ENCODE measurements around the gene IGSF6.
"Not testable (repeated sequence)": the region's sequence is repeated elsewhere in the genome, so short reads cannot be mapped to it uniquely, and the experiment has no call there.

Gene IGSF6

DNA sequence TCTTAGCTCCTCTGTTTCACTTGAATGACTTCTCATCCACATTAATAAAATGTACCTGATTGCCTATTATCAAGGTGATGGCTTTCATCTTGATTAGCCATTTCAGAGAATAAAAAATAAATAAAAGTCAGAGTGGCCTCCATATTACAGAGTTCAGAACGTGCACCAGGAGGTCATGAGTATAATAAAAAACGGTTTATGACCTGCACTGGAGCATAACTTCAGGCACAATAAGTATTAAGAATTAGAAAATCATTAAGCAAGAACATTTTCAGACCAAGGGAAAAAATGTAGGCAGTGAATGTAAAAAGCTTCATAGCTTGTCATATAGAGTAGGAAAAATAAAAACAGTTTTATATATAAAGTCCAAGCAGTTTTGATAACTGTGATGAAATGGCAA lies 41.6 kb downstream of the IGSF6 start:
- Histone ChIP-seq H2BK120ac (ENCODE audit: insufficient read depth, low read length, poor library complexity) (no peak overlapping the region), H3K4me3 (ENCODE audit: low read depth, low read length) (no peak overlapping the region), H2AFZ (ENCODE audit: insufficient read depth, low read length, poor library complexity) (no peak overlapping the region), H3K4me2 (ENCODE audit: low read length) (no peak overlapping the region), H3K79me1 (ENCODE audit: low read length) (peaks cover 2% of the 10 kb centered on the region), H2AK5ac (ENCODE audit: low read length) (no peak overlapping the region), H2BK5ac (ENCODE audit: low read depth, low read length, poor library complexity) (no peak overlapping the region), H3K14ac (ENCODE audit: low read length) (no peak overlapping the region), H4K12ac (ENCODE audit: low read depth, low read length) (no peak overlapping the region), H3K23ac (ENCODE audit: low read length) (no peak overlapping the region), H3K36me3 (ENCODE audit: control insufficient read depth in 1 of 2, insufficient read depth in 2 of 2, low read length in 2 of 2) (no peaks in the 10 kb centered on the region), H4K91ac (ENCODE audit: low read depth, low read length) (no peak overlapping the region), H2BK12ac (ENCODE audit: low read length) (no peak overlapping the region), H3K27me3 (ENCODE audit: insufficient read depth, low read length) (no peaks in the 10 kb centered on the region), H4K8ac (ENCODE audit: low read depth, low read length) (no peak overlapping the region), H3K4me1 (ENCODE audit: control insufficient read depth in 1 of 2, insufficient read depth in 2 of 2, low read length in 2 of 2) (peaks cover 4% of the 10 kb centered on the region in 2 experiments), H3K9me3 (ENCODE audit: insufficient read depth, low read depth, low read length) (no peaks in the 10 kb centered on the region), H3K18ac (ENCODE audit: low read length) (no peak overlapping the region), H3K27ac (ENCODE audit: low read depth, low read length) (no peak overlapping the region), H3K4ac (ENCODE audit: low read depth, low read length) (no peak overlapping the region), H3K9ac (ENCODE audit: low read length) (no peak overlapping the region), H3K79me2 (ENCODE audit: control insufficient read depth, insufficient read depth, low read length, poor library complexity) (peaks cover 7% of the 10 kb centered on the region)
- WGBS (ENCODE audit: extremely low coverage, insufficient coverage, insufficient read length), result no CpG with 5 or more reads among the region's 2 CpGs
- DNase-seq, result no peak

DNA sequence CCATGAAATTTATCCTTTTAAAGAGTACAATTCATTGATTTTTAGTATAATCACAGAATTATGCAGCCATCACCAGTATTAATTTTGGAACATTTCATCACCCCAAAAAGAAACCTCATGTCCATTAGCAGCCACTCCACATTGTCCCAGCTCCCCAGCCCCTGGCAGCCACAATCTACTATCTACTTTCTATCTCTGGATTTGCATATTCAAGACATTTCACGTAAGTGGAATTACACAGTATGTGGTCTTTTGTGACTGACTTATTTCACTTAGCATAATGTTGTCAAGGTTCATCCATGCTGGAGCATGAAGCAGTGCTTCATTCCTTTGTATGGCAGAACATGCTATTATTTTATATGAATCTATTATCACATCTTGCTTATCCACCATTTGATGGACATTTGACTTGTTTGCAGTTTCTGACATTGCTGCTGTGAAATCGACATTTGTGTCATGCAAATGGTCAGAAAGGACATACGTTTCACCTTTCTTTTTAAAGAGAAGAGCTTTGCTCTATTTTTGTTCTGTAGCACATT lies 42.3 kb downstream of the IGSF6 start:
- WGBS (ENCODE audit: extremely low coverage, insufficient coverage, insufficient read length), result no CpG with 5 or more reads among the region's 3 CpGs
- Histone ChIP-seq H3K79me1 (ENCODE audit: low read length) (peaks cover 2% of the 10 kb centered on the region), H3K4me3 (ENCODE audit: low read depth, low read length) (no peak overlapping the region), H2BK12ac (ENCODE audit: low read length) (no peak overlapping the region), H3K18ac (ENCODE audit: low read length) (no peak overlapping the region), H4K91ac (ENCODE audit: low read depth, low read length) (no peak overlapping the region), H4K8ac (ENCODE audit: low read depth, low read length) (no peak overlapping the region), H3K9me3 (ENCODE audit: insufficient read depth, low read depth, low read length) (no peaks in the 10 kb centered on the region), H2BK5ac (ENCODE audit: low read depth, low read length, poor library complexity) (no peak overlapping the region), H2AFZ (ENCODE audit: insufficient read depth, low read length, poor library complexity) (no peak overlapping the region), H3K9ac (ENCODE audit: low read length) (no peak overlapping the region), H3K27me3 (ENCODE audit: insufficient read depth, low read length) (no peaks in the 10 kb centered on the region), H3K4me2 (ENCODE audit: low read length) (no peak overlapping the region), H2BK120ac (ENCODE audit: insufficient read depth, low read length, poor library complexity) (no peak overlapping the region), H3K27ac (ENCODE audit: low read depth, low read length) (no peak overlapping the region), H2AK5ac (ENCODE audit: low read length) (no peak overlapping the region), H3K79me2 (ENCODE audit: control insufficient read depth, insufficient read depth, low read length, poor library complexity) (peaks cover 9% of the 10 kb centered on the region), H3K4ac (ENCODE audit: low read depth, low read length) (peak overlapping the region; percentile 15), H3K23ac (ENCODE audit: low read length) (no peak overlapping the region), H3K4me1 (ENCODE audit: control insufficient read depth in 1 of 2, insufficient read depth in 2 of 2, low read length in 2 of 2) (peaks cover 4% of the 10 kb centered on the region in 2 experiments), H3K14ac (ENCODE audit: low read length) (no peak overlapping the region), H4K12ac (ENCODE audit: low read depth, low read length) (no peak overlapping the region), H3K36me3 (ENCODE audit: control insufficient read depth in 1 of 2, insufficient read depth in 2 of 2, low read length in 2 of 2) (no peaks in the 10 kb centered on the region)
- DNase-seq, result no peak

DNA sequence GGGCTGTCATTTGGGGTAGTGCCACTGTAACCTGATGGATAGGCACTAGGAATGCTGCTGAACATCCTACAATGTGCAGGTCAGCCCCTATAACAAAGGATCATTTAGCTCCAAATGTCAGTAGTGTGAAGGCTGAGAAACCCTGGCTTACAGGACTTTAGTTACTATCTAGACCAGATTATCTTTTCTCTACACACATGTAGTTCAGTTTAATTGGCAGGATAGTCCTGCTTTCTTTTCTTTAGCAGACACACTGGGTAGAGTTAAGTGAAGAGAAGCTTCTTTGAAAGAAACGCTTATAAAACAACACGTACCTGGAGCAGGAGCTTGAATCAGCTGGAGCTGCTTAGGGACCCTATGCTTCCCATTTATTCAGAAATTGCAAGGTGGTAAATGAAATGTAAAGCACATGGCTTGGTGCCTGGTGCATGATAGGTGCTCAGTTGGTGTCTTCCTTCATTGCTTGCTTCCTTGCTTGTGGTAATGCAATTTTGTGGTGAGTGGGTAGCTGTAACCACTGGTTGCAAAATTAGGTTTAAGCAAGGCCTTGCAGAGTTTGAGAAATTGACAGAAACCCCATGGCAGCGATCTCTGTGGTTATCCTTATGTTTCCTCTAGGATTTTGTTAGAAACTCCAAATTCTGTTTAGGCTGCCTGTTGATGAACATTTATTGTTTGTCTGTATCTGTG lies 43.6 kb downstream of the IGSF6 start:
- H3K9me3 ChIP-seq (ENCODE audit: insufficient read depth, low read depth, low read length), result no peaks in the 10 kb centered on the region
- peaks cover 8% of the 10 kb centered on the region for H3K79me2 ChIP-seq (ENCODE audit: control insufficient read depth, insufficient read depth, low read length, poor library complexity)

DNA sequence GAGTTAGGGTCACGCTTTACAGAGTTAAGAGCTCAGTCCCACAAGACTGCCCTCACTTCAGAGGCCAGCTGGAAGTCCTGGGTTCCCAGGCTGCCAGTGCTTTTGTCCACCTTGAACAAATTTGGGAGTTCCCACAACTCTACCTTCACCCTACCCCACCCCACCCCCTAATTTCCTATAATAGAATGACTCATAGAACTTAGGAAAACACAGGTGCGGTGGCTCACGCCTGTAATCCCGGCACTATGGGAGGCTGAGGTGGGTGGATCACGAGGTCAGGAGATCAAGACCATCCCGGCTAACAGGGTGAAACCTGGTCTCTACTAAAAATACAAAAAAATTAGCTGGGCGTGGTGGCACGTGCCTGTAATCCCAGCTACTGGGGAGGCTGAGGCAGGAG lies 46.6 kb downstream of the IGSF6 start:
- not testable (repeated sequence) for H2BK5ac ChIP-seq (ENCODE audit: low read depth, low read length, poor library complexity); H3K79me1 ChIP-seq (ENCODE audit: low read length); H3K18ac ChIP-seq (ENCODE audit: low read length)

More for the DNA sequence above, 43.6 kb downstream of the IGSF6 start:
- no peak overlapping the region for H3K4me3 ChIP-seq (ENCODE audit: low read depth, low read length)
- no peak overlapping the region for H4K91ac ChIP-seq (ENCODE audit: low read depth, low read length)
- H4K12ac ChIP-seq (ENCODE audit: low read depth, low read length), result no peak overlapping the region
- no peak overlapping the region for H3K14ac ChIP-seq (ENCODE audit: low read length)
- no peak for DNase-seq
- no peak overlapping the region for H2AK5ac ChIP-seq (ENCODE audit: low read length)
- no peak overlapping the region for H3K4me2 ChIP-seq (ENCODE audit: low read length)
- no peak overlapping the region for H3K23ac ChIP-seq (ENCODE audit: low read length)
- H3K27me3 ChIP-seq (ENCODE audit: insufficient read depth, low read length), result no peaks in the 10 kb centered on the region
- no peak overlapping the region for H3K4ac ChIP-seq (ENCODE audit: low read depth, low read length)
- peaks cover 2% of the 10 kb centered on the region for H3K79me1 ChIP-seq (ENCODE audit: low read length)
- peaks cover 2 to 4% of the 10 kb centered on the region in 2 experiments for H3K4me1 ChIP-seq (ENCODE audit: control insufficient read depth in 1 of 2, insufficient read depth in 2 of 2, low read length in 2 of 2)
- no peak overlapping the region for H4K8ac ChIP-seq (ENCODE audit: low read depth, low read length)
- WGBS (ENCODE audit: extremely low coverage, insufficient coverage, insufficient read length), result no CpG with 5 or more reads among the region's 3 CpGs
- H3K9ac ChIP-seq (ENCODE audit: low read length), result no peak overlapping the region
- H3K36me3 ChIP-seq (ENCODE audit: control insufficient read depth in 1 of 2, insufficient read depth in 2 of 2, low read length in 2 of 2), result no peaks in the 10 kb centered on the region
- no peak overlapping the region for H2BK5ac ChIP-seq (ENCODE audit: low read depth, low read length, poor library complexity)
- no peak overlapping the region for H2BK120ac ChIP-seq (ENCODE audit: insufficient read depth, low read length, poor library complexity)
- no peak overlapping the region for H3K27ac ChIP-seq (ENCODE audit: low read depth, low read length)
- no peak overlapping the region for H2AFZ ChIP-seq (ENCODE audit: insufficient read depth, low read length, poor library complexity)
- H3K18ac ChIP-seq (ENCODE audit: low read length), result no peak overlapping the region
- H2BK12ac ChIP-seq (ENCODE audit: low read length), result no peak overlapping the region

More for the DNA sequence above, 46.6 kb downstream of the IGSF6 start:
- H3K27ac ChIP-seq (ENCODE audit: low read depth, low read length); H3K23ac ChIP-seq (ENCODE audit: low read length); H3K4me2 ChIP-seq (ENCODE audit: low read length); H3K4me1 ChIP-seq (ENCODE audit: control insufficient read depth in 1 of 2, insufficient read depth in 2 of 2, low read length in 2 of 2); H3K14ac ChIP-seq (ENCODE audit: low read length); H3K27me3 ChIP-seq (ENCODE audit: insufficient read depth, low read length); DNase-seq; H4K8ac ChIP-seq (ENCODE audit: low read depth, low read length); H2AK5ac ChIP-seq (ENCODE audit: low read length); H4K91ac ChIP-seq (ENCODE audit: low read depth, low read length); H4K12ac ChIP-seq (ENCODE audit: low read depth, low read length); H2AFZ ChIP-seq (ENCODE audit: insufficient read depth, low read length, poor library complexity); H3K36me3 ChIP-seq (ENCODE audit: control insufficient read depth in 1 of 2, insufficient read depth in 2 of 2, low read length in 2 of 2); H2BK12ac ChIP-seq (ENCODE audit: low read length); H3K79me2 ChIP-seq (ENCODE audit: control insufficient read depth, insufficient read depth, low read length, poor library complexity); H3K9me3 ChIP-seq (ENCODE audit: insufficient read depth, low read depth, low read length); H3K4me3 ChIP-seq (ENCODE audit: low read depth, low read length); H2BK120ac ChIP-seq (ENCODE audit: insufficient read depth, low read length, poor library complexity); H3K9ac ChIP-seq (ENCODE audit: low read length): not testable (repeated sequence)
- WGBS (ENCODE audit: extremely low coverage, insufficient coverage, insufficient read length), result no CpG with 5 or more reads among the region's 8 CpGs
- H3K4ac ChIP-seq (ENCODE audit: low read depth, low read length), result peak overlapping the region; percentile 90
